ENCODE data around the gene RIPK4. TPM values are rescaled to one million over a fixed set of nuclear protein-coding genes. Genes with fewer than 3 reads are reported as not detected.

RIPK4 gene
- total RNA-seq, 1 donor from 2014 or later: 0.07 TPM

DNA sequence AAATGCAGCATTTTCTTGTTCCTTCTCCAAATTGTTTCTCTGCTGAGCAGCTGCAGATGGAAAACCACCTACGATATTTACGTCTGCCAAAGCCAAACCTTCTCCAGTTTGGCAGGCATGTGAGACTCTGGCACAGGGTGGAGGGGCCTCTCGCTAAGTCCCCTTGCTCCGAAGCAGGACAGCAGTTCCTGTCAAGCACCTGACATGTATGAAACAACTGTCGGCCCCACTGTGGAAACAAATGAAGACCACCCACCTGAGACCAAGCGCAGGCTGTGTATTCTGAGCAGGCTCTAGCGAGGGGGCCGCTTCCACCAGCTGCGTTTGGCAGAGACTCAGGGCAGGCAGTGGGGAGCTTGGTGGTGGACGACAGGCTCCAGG, 74.7 kb downstream of the RIPK4 start:
- TF ChIP-seq, protein P1, sequence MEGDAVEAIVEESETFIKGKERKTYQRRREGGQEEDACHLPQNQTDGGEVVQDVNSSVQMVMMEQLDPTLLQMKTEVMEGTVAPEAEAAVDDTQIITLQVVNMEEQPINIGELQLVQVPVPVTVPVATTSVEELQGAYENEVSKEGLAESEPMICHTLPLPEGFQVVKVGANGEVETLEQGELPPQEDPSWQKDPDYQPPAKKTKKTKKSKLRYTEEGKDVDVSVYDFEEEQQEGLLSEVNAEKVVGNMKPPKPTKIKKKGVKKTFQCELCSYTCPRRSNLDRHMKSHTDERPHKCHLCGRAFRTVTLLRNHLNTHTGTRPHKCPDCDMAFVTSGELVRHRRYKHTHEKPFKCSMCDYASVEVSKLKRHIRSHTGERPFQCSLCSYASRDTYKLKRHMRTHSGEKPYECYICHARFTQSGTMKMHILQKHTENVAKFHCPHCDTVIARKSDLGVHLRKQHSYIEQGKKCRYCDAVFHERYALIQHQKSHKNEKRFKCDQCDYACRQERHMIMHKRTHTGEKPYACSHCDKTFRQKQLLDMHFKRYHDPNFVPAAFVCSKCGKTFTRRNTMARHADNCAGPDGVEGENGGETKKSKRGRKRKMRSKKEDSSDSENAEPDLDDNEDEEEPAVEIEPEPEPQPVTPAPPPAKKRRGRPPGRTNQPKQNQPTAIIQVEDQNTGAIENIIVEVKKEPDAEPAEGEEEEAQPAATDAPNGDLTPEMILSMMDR (IDR thresholded peaks at IDR 0.05): no peak
- Mint-ChIP-seq H3K27me3 (peaks cover 9% of the 10 kb centered on the region), H3K4me3 (no peak overlapping the region), H3K9me3 (peaks cover 3% of the 10 kb centered on the region), H3K36me3 (ENCODE audit: low read depth) (no peaks in the 10 kb centered on the region), H3K27ac (no peak overlapping the region), H3K4me1 (no peaks in the 10 kb centered on the region)
- intact Hi-C loops (cut with micrococcal nuclease): no loop called here
- DNase-seq: no peak
- ChIA-PET POLR2A (no interaction called here), CTCF (no interaction called here)
- ATAC-seq (ENCODE audit: low read depth): no peak

DNA sequence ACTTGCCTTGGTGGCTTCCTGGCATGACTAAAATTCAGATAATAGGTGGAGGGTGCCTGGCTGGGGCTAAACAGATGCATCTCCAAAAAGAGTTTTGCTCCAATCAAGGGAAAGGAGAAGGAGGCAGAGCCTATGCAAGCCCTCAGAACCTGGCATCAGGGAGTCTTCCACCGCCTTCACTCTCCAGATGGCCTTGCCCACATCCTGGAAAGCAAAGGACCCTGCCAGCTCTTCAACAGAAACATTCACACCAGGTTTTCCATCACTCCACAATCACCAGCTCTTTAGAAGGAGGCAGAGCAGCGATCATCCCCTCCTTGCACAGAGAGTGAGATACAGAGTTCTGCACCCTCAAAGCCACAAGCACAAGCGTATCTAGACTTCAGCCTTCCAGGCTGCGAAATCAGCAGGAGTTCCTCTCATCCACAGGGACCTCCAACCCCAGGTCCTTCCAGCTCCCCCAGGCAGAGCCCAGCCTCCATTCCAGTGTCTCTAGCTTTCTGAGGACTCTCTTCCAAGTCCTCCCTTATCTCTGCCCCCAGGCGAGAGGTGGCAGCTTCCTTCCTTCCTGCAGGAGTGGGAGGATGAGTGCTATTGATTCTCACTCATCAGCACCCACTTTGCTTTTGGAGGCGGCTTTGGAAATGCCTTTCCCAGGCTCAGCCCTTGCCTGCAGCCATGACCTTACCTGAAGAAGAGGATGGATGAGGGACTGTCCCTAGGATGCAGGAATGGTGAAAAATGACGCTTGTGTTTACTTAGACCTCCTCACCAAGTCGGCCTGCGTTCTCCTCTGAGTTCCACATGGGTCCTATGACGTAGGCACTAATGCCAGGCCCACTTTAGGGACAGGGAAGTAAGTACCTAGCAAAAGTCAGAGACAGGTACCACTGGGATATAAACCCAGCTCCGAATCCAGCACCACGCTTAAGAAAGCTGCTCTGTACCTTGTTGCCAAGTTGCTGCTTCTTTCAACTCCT, 75.4 kb downstream of the RIPK4 start:
- H3K4me3 Mint-ChIP-seq: no peak overlapping the region
- DNase-seq (no peak), ATAC-seq (ENCODE audit: low read depth) (no peak)
- ChIA-PET POLR2A (no interaction called here), CTCF (no interaction called here)
- H3K4me1 Mint-ChIP-seq: no peaks in the 10 kb centered on the region
- H3K27ac Mint-ChIP-seq: no peak overlapping the region
- intact Hi-C loops (cut with micrococcal nuclease): no loop called here
- H3K36me3 Mint-ChIP-seq (ENCODE audit: low read depth): no peaks in the 10 kb centered on the region
- peaks cover 3% of the 10 kb centered on the region for H3K9me3 Mint-ChIP-seq
- H3K27me3 Mint-ChIP-seq: peaks cover 12% of the 10 kb centered on the region
- TF ChIP-seq, protein P1 (IDR thresholded peaks at IDR 0.05): no peak

Other genes starting within 250 kb of the RIPK4 start
- gene PRDM15, start 112.3 kb upstream of the RIPK4 start, total RNA-seq: 12.8 and 13.6 TPM in 2 replicates
- gene C2CD2, start 187.0 kb upstream of the RIPK4 start, total RNA-seq: 6.7 TPM in 2 replicates
- gene ZBTB21, start 243.3 kb upstream of the RIPK4 start, total RNA-seq: 24.2 and 25.4 TPM in 2 replicates

Measured in activated B cell treated with CpG ODN at 0.5 μM for 24 hours (primary cell).